MCF 10A (cell line): ENCODE measurements around the gene NACA2. TPM values are rescaled to one million over a fixed set of nuclear protein-coding genes. Genes with fewer than 3 reads are reported as not detected.

ENCODE experiments used
- BruUV-seq: library from RNA; stranded (reverse); fragments of 400-500 nt; replicated peaks from 2 replicates; lab custom pipeline; 2021; lab: Mats Ljungman, UMichigan
- CTCF ChIA-PET: fragments of 300-600 bp; sonication (Branson Sonifier 250); formaldehyde crosslinking; extraction: SDS; loops from one replicate; lab custom pipeline; 2021; ENCODE audit warnings: antibody characterized with exemption, inconsistent platforms; lab: Yijun Ruan, JAX
- POLR2A ChIA-PET: fragments of 300-600, 350-650 bp; sonication (Branson Sonifier 250); formaldehyde crosslinking; extraction: SDS; loops from one replicate; lab custom pipeline; 2020; ENCODE audit warnings: antibody characterized with exemption, inconsistent platforms; lab: Yijun Ruan, JAX
- DNase-seq: peaks from one replicate; pipeline ENCODE4 v3.0.0-alpha.2; 2018; ENCODE audit not compliant: unreplicated experiment
- H3K27ac Mint-ChIP-seq: one replicate; pipeline ENCODE4 v1.8.0; 2022; ENCODE audit warnings: mild to moderate bottlenecking, low read depth, mixed read lengths; ENCODE audit not compliant: unreplicated experiment
- H3K27me3 Mint-ChIP-seq: one replicate; pipeline ENCODE4 v1.8.0; 2022; ENCODE audit warnings: mixed read lengths; ENCODE audit not compliant: insufficient read depth, unreplicated experiment
- H3K36me3 Mint-ChIP-seq: one replicate; pipeline ENCODE4 v1.8.0; 2022; ENCODE audit warnings: mild to moderate bottlenecking, moderate library complexity, mixed read lengths; ENCODE audit not compliant: insufficient read depth, unreplicated experiment
- H3K4me1 Mint-ChIP-seq: one replicate; pipeline ENCODE4 v1.8.0; 2022; ENCODE audit warnings: mixed read lengths; ENCODE audit not compliant: insufficient read depth, unreplicated experiment
- H3K4me3 Mint-ChIP-seq: one replicate; pipeline ENCODE4 v1.8.0; 2022; ENCODE audit warnings: mild to moderate bottlenecking, moderate library complexity, mixed read lengths; ENCODE audit not compliant: unreplicated experiment
- H3K9me3 Mint-ChIP-seq: one replicate; pipeline ENCODE4 v1.8.0; 2022; ENCODE audit warnings: mixed read lengths; ENCODE audit not compliant: unreplicated experiment
- CTCF ChIP-seq: fragments of 200-600 bp; IDR thresholded peaks from one replicate; pipeline ENCODE4 v1.8.0; 2022; ENCODE audit warnings: antibody characterized with exemption, mild to moderate bottlenecking; ENCODE audit not compliant: unreplicated experiment
- intact Hi-C: fragments of 100-400 bp; cut with micrococcal nuclease; formaldehyde crosslinking; loops from 2 replicates; pipeline ENCODE4 v1.14.1; 2022
- total RNA-seq: library from RNA; stranded (reverse); gene quantifications from 2 replicates; pipeline ENCODE4 v1.2.3, GENCODE V29; 2022

NACA2 gene
- total RNA-seq, 1 experiment from 2014 or later, result not detected

GRCh38 chr17:61598014-61598413, 7.0 kb upstream of the NACA2 start:
- Mint-ChIP-seq H3K27ac (no peak overlapping the region), H3K4me3 (no peak overlapping the region), H3K36me3 (no peaks in the 10 kb centered on the region), H3K4me1 (no peaks in the 10 kb centered on the region), H3K9me3 (no peaks in the 10 kb centered on the region), H3K27me3 (no peaks in the 10 kb centered on the region)
- intact Hi-C loops, result no loop called here
- BruUV-seq, result no TSS peak
- POLR2A ChIA-PET, result no interaction called here
- no peak for TF ChIP-seq CTCF
- CTCF ChIA-PET, result interaction anchor here (0.6 kb wide), 1 partner anchor 88 kb away, joined by 3 read pairs; no protein-coding TSS in a partner anchor
- DNase-seq, result no peak

GRCh38 chr17:61597607-61598006, 6.6 kb upstream of the NACA2 start:
- Mint-ChIP-seq H3K9me3 (no peaks in the 10 kb centered on the region), H3K4me1 (no peaks in the 10 kb centered on the region), H3K36me3 (no peaks in the 10 kb centered on the region), H3K4me3 (no peak overlapping the region), H3K27me3 (no peaks in the 10 kb centered on the region), H3K27ac (no peak overlapping the region)
- intact Hi-C loops, result no loop called here
- ChIA-PET CTCF (interaction anchor here (0.6 kb wide), 1 partner anchor 87 kb away, joined by 3 read pairs; no protein-coding TSS in a partner anchor), POLR2A (no interaction called here)
- no peak for TF ChIP-seq CTCF
- BruUV-seq, result no TSS peak
- no peak for DNase-seq

- no peaks in the 10 kb centered on the region for H3K27me3 Mint-ChIP-seq
- intact Hi-C loops, result no loop called here
- POLR2A ChIA-PET, result no interaction called here
Measured at GRCh38 chr17:61595418-61596186, 4.6 kb upstream of the NACA2 start.

More at GRCh38 chr17:61595418-61596186, 4.6 kb upstream of the NACA2 start:
- no peak for TF ChIP-seq CTCF
- no peak for DNase-seq
- Mint-ChIP-seq H3K4me1 (no peaks in the 10 kb centered on the region), H3K4me3 (no peak overlapping the region), H3K27ac (no peak overlapping the region), H3K9me3 (no peaks in the 10 kb centered on the region), H3K36me3 (no peaks in the 10 kb centered on the region)
- no TSS peak for BruUV-seq
- CTCF ChIA-PET, result no interaction called here
